GM23338 (cell line): ENCODE measurements around the gene SUMO4. TPM values are rescaled to one million over a fixed set of nuclear protein-coding genes. Genes with fewer than 3 reads are reported as not detected.

Experiments
- ATAC-seq: fragments of 200-7000 bp; cut with Tn5 transposase; 3 replicates; pipeline ENCODE4 v1.9.1; 2020
- DNase-seq: peaks from one replicate; pipeline ENCODE4 v3.0.0-alpha.2; 2015; ENCODE audit warnings: low spot score
- H2AFZ ChIP-seq: fragments of 200-600 bp; sonication (generic); 2 replicates; pipeline ENCODE4 v1.8.0; 2016; ENCODE audit warnings: antibody characterized with exemption, mild to moderate bottlenecking, moderate library complexity
- H3F3A ChIP-seq: fragments of 200-600 bp; sonication (generic); replicated peaks from 2 replicates; pipeline ENCODE4 v1.8.0; 2017; ENCODE audit warnings: antibody characterized with exemption, mixed run types, low read depth
- H3K27ac ChIP-seq: fragments of 200-600 bp; sonication (generic); 2 replicates; pipeline ENCODE4 v1.6.1; 2016; ENCODE audit warnings: low read depth
- H3K27me3 ChIP-seq: fragments of 200-600 bp; sonication (generic); 2 replicates; pipeline ENCODE4 v1.8.0; 2016; ENCODE audit warnings: mild to moderate bottlenecking, mixed run types, moderate library complexity; ENCODE audit not compliant: insufficient read depth
- H3K36me3 ChIP-seq: fragments of 200-600 bp; sonication (generic); 2 replicates; pipeline ENCODE4 v1.8.0; 2016; ENCODE audit warnings: mild to moderate bottlenecking; ENCODE audit not compliant: insufficient read depth
- H3K4me1 ChIP-seq: fragments of 200-600 bp; sonication (generic); 2 replicates; pipeline ENCODE4 v1.8.0; 2016; ENCODE audit warnings: mild to moderate bottlenecking, moderate library complexity; ENCODE audit not compliant: insufficient read depth
- H3K4me2 ChIP-seq: fragments of 200-600 bp; sonication (generic); 2 replicates; pipeline ENCODE4 v1.7.1; 2017; ENCODE audit warnings: mixed run types
- H3K4me3 ChIP-seq: fragments of 200-600 bp; sonication (generic); 2 replicates; pipeline ENCODE4 v1.6.1; 2016; ENCODE audit warnings: mixed run types
- H3K79me2 ChIP-seq: fragments of 200-600 bp; sonication (generic); replicated peaks from 2 replicates; pipeline ENCODE4 v1.8.0; 2017; ENCODE audit warnings: mild to moderate bottlenecking; ENCODE audit not compliant: insufficient read depth
- H3K9me2 ChIP-seq: fragments of 200-600 bp; sonication (generic); 2 replicates; pipeline ENCODE4 v1.8.0; 2017; ENCODE audit not compliant: insufficient read depth
- H4K20me1 ChIP-seq: fragments of 200-600 bp; sonication (generic); replicated peaks from 2 replicates; pipeline ENCODE4 v1.8.0; 2017; ENCODE audit warnings: mild to moderate bottlenecking; ENCODE audit not compliant: insufficient read depth
- H3K27ac Mint-ChIP-seq: 2 replicates; pipeline ENCODE4 v1.8.0; 2020; ENCODE audit warnings: inconsistent platforms, mild to moderate bottlenecking, moderate library complexity, mixed read lengths
- H3K27me3 Mint-ChIP-seq: 3 replicates; pipeline ENCODE4 v1.8.0; 2022; ENCODE audit warnings: low read depth, mild to moderate bottlenecking, moderate library complexity, mixed read lengths, inconsistent platforms; ENCODE audit not compliant: insufficient read depth, poor library complexity
- H3K36me3 Mint-ChIP-seq: 3 replicates; pipeline ENCODE4 v1.8.0; 2021; ENCODE audit warnings: low read depth, mild to moderate bottlenecking, inconsistent platforms, moderate library complexity, mixed read lengths
- H3K4me1 Mint-ChIP-seq: 3 replicates; pipeline ENCODE4 v1.8.0; 2020; ENCODE audit warnings: mild to moderate bottlenecking, inconsistent platforms, mixed read lengths
- H3K4me3 Mint-ChIP-seq: 3 replicates; pipeline ENCODE4 v1.8.0; 2021; ENCODE audit warnings: moderate library complexity, mild to moderate bottlenecking, inconsistent platforms, mixed read lengths
- H3K9me3 Mint-ChIP-seq: 3 replicates; pipeline ENCODE4 v1.8.0; 2020; ENCODE audit warnings: moderate library complexity, mild to moderate bottlenecking, inconsistent platforms, mixed read lengths
- CREB1 ChIP-seq: fragments of 250-450 bp; sonication (Bioruptor Pico); IDR thresholded peaks from 2 replicates; pipeline ENCODE4 v1.5.0; 2020; ENCODE audit warnings: low read depth, mild to moderate bottlenecking, moderate library complexity
- EZH2 ChIP-seq: fragments of 200-600 bp; sonication (generic); IDR thresholded peaks from one replicate; pipeline ENCODE4 v1.8.0; 2017; ENCODE audit warnings: antibody characterized with exemption, mild to moderate bottlenecking, low read depth; ENCODE audit not compliant: unreplicated experiment
- EZH2phosphoT487 ChIP-seq: fragments of 200-600 bp; sonication (generic); IDR thresholded peaks from one replicate; pipeline ENCODE4 v1.8.1; 2018; ENCODE audit warnings: antibody characterized with exemption; ENCODE audit not compliant: unreplicated experiment
- JUNB ChIP-seq: IDR thresholded peaks from one replicate; pipeline ENCODE4 v1.6.1; 2016; ENCODE audit warnings: antibody characterized with exemption; ENCODE audit not compliant: unreplicated experiment
- NANOG ChIP-seq: IDR thresholded peaks from 2 replicates; pipeline ENCODE4 v1.6.1; 2016; ENCODE audit warnings: antibody characterized with exemption, borderline replicate concordance
- POLR2AphosphoS5 ChIP-seq: IDR thresholded peaks from 2 replicates; pipeline ENCODE4 v1.6.1; 2016; ENCODE audit warnings: antibody characterized with exemption, low read depth
- ZNF114 ChIP-seq: fragments of 250-450 bp; sonication (Bioruptor Pico); IDR thresholded peaks from 2 replicates; pipeline ENCODE4 v1.5.0; 2020; ENCODE audit warnings: mild to moderate bottlenecking, moderate library complexity
- ZNF331 ChIP-seq: fragments of 250-450 bp; sonication (Bioruptor Pico); IDR thresholded peaks from 2 replicates; pipeline ENCODE4 v1.5.0; 2020; ENCODE audit warnings: low read depth, mild to moderate bottlenecking, moderate library complexity
- polyA plus RNA-seq: library from polyadenylated mRNA; unstranded; fragments of >200 nt; fragmentation: Nextera tagmentation; extraction: Ambion mirVana; gene quantifications from 2 replicates; pipeline ENCODE4 v1.2.1, GENCODE V29; 2016
- total RNA-seq: library from RNA; depleted of rRNA; stranded (reverse); fragments of >200 nt; shearing (Covaris generic); gene quantifications from 2 replicates; pipeline ENCODE4 v1.2.3, GENCODE V29; 2014
- TF ChIP-seq, protein P1 (sequence below): IDR thresholded peaks from one replicate; pipeline ENCODE4 v1.6.1; 2018; ENCODE audit warnings: antibody characterized with exemption; ENCODE audit not compliant: unreplicated experiment
- TF ChIP-seq, protein P2 (sequence below): fragments of 250-450 bp; sonication (Bioruptor Pico); IDR thresholded peaks from 2 replicates; pipeline ENCODE4 v1.5.0; 2020; ENCODE audit warnings: mild to moderate bottlenecking, moderate library complexity
- TF ChIP-seq, protein P3 (sequence below), 2 experiments: fragments of 200-600 bp in 1 of 2; sonication (generic) in 1 of 2; conservative IDR thresholded peaks; 2 replicates each; pipeline versions ENCODE4 v1.5.1 to v1.6.1; 2016 to 2017; ENCODE audit warnings: antibody characterized with exemption in 2 of 2, low read depth in 2 of 2, mild to moderate bottlenecking in 2 of 2, moderate library complexity in 1 of 2

Gene SUMO4
- total and polyA plus RNA-seq, 2 experiments from 2014 or later = 1.9 to 2.1 TPM

DNA sequence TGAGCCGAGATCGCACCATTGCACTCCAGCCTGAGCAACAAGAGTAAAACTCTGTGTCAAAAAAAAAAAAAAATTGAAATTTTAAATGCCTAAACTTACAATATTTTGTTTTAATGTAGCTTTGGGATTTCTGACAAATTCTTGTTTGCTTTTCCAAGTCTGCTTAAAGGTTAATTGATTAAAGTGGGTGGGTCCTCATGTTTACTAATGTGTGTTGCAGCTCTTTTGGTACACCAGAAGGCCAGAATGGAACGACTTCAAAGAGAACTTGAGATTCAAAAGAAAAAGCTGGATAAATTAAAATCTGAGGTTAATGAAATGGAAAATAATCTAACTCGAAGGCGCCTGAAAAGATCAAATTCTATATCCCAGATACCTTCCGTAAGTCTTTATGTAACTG lies 2.7 kb upstream of the SUMO4 start (continued):
- TF ChIP-seq, protein P1, sequence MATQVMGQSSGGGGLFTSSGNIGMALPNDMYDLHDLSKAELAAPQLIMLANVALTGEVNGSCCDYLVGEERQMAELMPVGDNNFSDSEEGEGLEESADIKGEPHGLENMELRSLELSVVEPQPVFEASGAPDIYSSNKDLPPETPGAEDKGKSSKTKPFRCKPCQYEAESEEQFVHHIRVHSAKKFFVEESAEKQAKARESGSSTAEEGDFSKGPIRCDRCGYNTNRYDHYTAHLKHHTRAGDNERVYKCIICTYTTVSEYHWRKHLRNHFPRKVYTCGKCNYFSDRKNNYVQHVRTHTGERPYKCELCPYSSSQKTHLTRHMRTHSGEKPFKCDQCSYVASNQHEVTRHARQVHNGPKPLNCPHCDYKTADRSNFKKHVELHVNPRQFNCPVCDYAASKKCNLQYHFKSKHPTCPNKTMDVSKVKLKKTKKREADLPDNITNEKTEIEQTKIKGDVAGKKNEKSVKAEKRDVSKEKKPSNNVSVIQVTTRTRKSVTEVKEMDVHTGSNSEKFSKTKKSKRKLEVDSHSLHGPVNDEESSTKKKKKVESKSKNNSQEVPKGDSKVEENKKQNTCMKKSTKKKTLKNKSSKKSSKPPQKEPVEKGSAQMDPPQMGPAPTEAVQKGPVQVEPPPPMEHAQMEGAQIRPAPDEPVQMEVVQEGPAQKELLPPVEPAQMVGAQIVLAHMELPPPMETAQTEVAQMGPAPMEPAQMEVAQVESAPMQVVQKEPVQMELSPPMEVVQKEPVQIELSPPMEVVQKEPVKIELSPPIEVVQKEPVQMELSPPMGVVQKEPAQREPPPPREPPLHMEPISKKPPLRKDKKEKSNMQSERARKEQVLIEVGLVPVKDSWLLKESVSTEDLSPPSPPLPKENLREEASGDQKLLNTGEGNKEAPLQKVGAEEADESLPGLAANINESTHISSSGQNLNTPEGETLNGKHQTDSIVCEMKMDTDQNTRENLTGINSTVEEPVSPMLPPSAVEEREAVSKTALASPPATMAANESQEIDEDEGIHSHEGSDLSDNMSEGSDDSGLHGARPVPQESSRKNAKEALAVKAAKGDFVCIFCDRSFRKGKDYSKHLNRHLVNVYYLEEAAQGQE = no peak
- no peak for TF ChIP-seq CREB1
- TF ChIP-seq ZNF114 (CRISPR knock-in tag) = no peak
- TF ChIP-seq EZH2phosphoT487 = no peak

DNA sequence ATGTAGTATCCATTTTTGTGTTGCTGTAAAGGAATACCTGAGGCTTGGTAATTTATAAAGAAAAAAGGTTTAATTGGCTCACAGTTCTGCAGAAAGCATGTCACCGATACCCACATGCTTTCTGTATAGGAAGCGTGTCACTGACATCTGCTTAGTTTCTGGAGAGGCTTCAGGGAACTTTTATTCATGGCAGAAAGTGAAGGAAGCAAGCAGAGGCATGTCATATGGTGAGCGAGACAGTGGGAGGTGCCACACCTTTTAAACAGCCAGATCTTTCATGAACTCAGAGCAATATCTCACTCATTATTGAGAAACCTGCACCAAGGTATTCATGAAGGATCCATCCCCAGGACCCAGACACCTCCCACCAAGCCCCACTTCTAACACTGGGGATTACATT lies 3.5 kb downstream of the SUMO4 start:
- Histone ChIP-seq H3K4me2 (no peak overlapping the region), H3K9me2 (no peaks in the 10 kb centered on the region), H4K20me1 (no peaks in the 10 kb centered on the region), H3K4me1 (no peaks in the 10 kb centered on the region), H3K27ac (no peak overlapping the region), H3K4me3 (no peak overlapping the region), H2AFZ (no peak overlapping the region), H3F3A (no peaks in the 10 kb centered on the region), H3K36me3 (peaks cover 9% of the 10 kb centered on the region; the same call in 1 of the 2 replicates), H3K27me3 (no peaks in the 10 kb centered on the region), H3K79me2 (no peaks in the 10 kb centered on the region)
- DNase-seq = no peak
- Mint-ChIP-seq H3K4me1 (peaks cover 5% of the 10 kb centered on the region), H3K27me3 (no peaks in the 10 kb centered on the region), H3K9me3 (no peaks in the 10 kb centered on the region; the same call in 2 of the 3 replicates), H3K4me3 (no peak overlapping the region), H3K27ac (no peak overlapping the region), H3K36me3 (peaks cover 45% of the 10 kb centered on the region)
- no peak for ATAC-seq
- TF ChIP-seq JUNB = no peak
- TF ChIP-seq, protein P1 = no peak
- TF ChIP-seq POLR2AphosphoS5 = no peak
- no peak for TF ChIP-seq EZH2
- TF ChIP-seq, protein P2, sequence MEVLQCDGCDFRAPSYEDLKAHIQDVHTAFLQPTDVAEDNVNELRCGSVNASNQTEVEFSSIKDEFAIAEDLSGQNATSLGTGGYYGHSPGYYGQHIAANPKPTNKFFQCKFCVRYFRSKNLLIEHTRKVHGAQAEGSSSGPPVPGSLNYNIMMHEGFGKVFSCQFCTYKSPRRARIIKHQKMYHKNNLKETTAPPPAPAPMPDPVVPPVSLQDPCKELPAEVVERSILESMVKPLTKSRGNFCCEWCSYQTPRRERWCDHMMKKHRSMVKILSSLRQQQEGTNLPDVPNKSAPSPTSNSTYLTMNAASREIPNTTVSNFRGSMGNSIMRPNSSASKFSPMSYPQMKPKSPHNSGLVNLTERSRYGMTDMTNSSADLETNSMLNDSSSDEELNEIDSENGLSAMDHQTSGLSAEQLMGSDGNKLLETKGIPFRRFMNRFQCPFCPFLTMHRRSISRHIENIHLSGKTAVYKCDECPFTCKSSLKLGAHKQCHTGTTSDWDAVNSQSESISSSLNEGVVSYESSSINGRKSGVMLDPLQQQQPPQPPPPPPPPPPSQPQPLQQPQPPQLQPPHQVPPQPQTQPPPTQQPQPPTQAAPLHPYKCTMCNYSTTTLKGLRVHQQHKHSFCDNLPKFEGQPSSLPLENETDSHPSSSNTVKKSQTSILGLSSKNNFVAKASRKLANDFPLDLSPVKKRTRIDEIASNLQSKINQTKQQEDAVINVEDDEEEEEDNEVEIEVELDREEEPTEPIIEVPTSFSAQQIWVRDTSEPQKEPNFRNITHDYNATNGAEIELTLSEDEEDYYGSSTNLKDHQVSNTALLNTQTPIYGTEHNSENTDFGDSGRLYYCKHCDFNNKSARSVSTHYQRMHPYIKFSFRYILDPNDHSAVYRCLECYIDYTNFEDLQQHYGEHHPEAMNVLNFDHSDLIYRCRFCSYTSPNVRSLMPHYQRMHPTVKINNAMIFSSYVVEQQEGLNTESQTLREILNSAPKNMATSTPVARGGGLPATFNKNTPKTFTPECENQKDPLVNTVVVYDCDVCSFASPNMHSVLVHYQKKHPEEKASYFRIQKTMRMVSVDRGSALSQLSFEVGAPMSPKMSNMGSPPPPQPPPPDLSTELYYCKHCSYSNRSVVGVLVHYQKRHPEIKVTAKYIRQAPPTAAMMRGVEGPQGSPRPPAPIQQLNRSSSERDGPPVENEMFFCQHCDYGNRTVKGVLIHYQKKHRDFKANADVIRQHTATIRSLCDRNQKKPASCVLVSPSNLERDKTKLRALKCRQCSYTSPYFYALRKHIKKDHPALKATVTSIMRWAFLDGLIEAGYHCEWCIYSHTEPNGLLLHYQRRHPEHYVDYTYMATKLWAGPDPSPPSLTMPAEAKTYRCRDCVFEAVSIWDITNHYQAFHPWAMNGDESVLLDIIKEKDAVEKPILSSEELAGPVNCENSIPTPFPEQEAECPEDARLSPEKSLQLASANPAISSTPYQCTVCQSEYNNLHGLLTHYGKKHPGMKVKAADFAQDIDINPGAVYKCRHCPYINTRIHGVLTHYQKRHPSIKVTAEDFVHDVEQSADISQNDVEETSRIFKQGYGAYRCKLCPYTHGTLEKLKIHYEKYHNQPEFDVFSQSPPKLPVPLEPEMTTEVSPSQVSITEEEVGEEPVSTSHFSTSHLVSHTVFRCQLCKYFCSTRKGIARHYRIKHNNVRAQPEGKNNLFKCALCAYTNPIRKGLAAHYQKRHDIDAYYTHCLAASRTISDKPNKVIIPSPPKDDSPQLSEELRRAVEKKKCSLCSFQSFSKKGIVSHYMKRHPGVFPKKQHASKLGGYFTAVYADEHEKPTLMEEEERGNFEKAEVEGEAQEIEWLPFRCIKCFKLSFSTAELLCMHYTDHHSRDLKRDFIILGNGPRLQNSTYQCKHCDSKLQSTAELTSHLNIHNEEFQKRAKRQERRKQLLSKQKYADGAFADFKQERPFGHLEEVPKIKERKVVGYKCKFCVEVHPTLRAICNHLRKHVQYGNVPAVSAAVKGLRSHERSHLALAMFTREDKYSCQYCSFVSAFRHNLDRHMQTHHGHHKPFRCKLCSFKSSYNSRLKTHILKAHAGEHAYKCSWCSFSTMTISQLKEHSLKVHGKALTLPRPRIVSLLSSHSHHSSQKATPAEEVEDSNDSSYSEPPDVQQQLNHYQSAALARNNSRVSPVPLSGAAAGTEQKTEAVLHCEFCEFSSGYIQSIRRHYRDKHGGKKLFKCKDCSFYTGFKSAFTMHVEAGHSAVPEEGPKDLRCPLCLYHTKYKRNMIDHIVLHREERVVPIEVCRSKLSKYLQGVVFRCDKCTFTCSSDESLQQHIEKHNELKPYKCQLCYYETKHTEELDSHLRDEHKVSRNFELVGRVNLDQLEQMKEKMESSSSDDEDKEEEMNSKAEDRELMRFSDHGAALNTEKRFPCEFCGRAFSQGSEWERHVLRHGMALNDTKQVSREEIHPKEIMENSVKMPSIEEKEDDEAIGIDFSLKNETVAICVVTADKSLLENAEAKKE = no peak
- TF ChIP-seq, protein P3, sequence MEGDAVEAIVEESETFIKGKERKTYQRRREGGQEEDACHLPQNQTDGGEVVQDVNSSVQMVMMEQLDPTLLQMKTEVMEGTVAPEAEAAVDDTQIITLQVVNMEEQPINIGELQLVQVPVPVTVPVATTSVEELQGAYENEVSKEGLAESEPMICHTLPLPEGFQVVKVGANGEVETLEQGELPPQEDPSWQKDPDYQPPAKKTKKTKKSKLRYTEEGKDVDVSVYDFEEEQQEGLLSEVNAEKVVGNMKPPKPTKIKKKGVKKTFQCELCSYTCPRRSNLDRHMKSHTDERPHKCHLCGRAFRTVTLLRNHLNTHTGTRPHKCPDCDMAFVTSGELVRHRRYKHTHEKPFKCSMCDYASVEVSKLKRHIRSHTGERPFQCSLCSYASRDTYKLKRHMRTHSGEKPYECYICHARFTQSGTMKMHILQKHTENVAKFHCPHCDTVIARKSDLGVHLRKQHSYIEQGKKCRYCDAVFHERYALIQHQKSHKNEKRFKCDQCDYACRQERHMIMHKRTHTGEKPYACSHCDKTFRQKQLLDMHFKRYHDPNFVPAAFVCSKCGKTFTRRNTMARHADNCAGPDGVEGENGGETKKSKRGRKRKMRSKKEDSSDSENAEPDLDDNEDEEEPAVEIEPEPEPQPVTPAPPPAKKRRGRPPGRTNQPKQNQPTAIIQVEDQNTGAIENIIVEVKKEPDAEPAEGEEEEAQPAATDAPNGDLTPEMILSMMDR (conservative IDR thresholded peaks at IDR 0.05; ENCODE audit: low read depth in 2 of 2) = no peak
- TF ChIP-seq EZH2phosphoT487 = no peak
- TF ChIP-seq NANOG = no peak
- no peak for TF ChIP-seq ZNF331 (CRISPR knock-in tag)
